ENCODE results near the gene EYA2.

The EYA2 gene

GRCh38 chr20:46936415-46937156 lies 41.9 kb downstream of the EYA2 start:
- DNase-seq (ENCODE audit: extremely low spot score): no peak
- ChIA-PET CTCF (no interaction called here), POLR2A (no interaction called here)
- no peak for TF ChIP-seq CTBP1 (IDR thresholded peaks at IDR 0.05; ENCODE audit: borderline replicate concordance)
- TF ChIP-seq ARNT (IDR thresholded peaks at IDR 0.05): no peak
- TF ChIP-seq SP1 (IDR thresholded peaks at IDR 0.05): no peak
- no peak for TF ChIP-seq PKNOX1 (IDR thresholded peaks at IDR 0.05)
- no peak for TF ChIP-seq NFRKB (IDR thresholded peaks at IDR 0.05)
- no peak for TF ChIP-seq FOXM1 (IDR thresholded peaks at IDR 0.05; ENCODE audit: borderline replicate concordance)
- TF ChIP-seq HDGF (IDR thresholded peaks at IDR 0.05; ENCODE audit: borderline replicate concordance): no peak
- TF ChIP-seq FOXA1 (IDR thresholded peaks at IDR 0.05): no peak
- no peak for TF ChIP-seq ELF4 (IDR thresholded peaks at IDR 0.05)
- TF ChIP-seq SUZ12 (IDR thresholded peaks at IDR 0.05): no peak
- no peak for TF ChIP-seq L3MBTL2 (conservative IDR thresholded peaks at IDR 0.05)
- TF ChIP-seq TARDBP (IDR thresholded peaks at IDR 0.05): no peak
- no peak for TF ChIP-seq BHLHE40 (IDR thresholded peaks at IDR 0.05; ENCODE audit: borderline replicate concordance)
- no peak for TF ChIP-seq ZNF384 (IDR thresholded peaks at IDR 0.05)
- no peak for TF ChIP-seq LEF1 (IDR thresholded peaks at IDR 0.05; ENCODE audit: borderline replicate concordance)
- TF ChIP-seq FOXK2 (IDR thresholded peaks at IDR 0.05): no peak

- no peak for DNase-seq (ENCODE audit: extremely low spot score)
- POLR2A ChIA-PET: no interaction called here
- TF ChIP-seq TARDBP (IDR thresholded peaks at IDR 0.05) (no peak), PKNOX1 (IDR thresholded peaks at IDR 0.05) (no peak), FOXA1 (IDR thresholded peaks at IDR 0.05) (no peak), LEF1 (IDR thresholded peaks at IDR 0.05; ENCODE audit: borderline replicate concordance) (no peak), FOXK2 (IDR thresholded peaks at IDR 0.05) (no peak), L3MBTL2 (conservative IDR thresholded peaks at IDR 0.05) (no peak), ARNT (IDR thresholded peaks at IDR 0.05) (no peak), HDGF (IDR thresholded peaks at IDR 0.05; ENCODE audit: borderline replicate concordance) (no peak), NFRKB (IDR thresholded peaks at IDR 0.05) (no peak), SUZ12 (IDR thresholded peaks at IDR 0.05) (no peak), ZNF384 (IDR thresholded peaks at IDR 0.05) (no peak), CTBP1 (IDR thresholded peaks at IDR 0.05; ENCODE audit: borderline replicate concordance) (no peak), BHLHE40 (IDR thresholded peaks at IDR 0.05; ENCODE audit: borderline replicate concordance) (no peak), ELF4 (IDR thresholded peaks at IDR 0.05) (no peak), FOXM1 (IDR thresholded peaks at IDR 0.05; ENCODE audit: borderline replicate concordance) (no peak), SP1 (IDR thresholded peaks at IDR 0.05) (no peak)
- CTCF ChIA-PET: interaction anchor here (0.6 kb wide), 1 partner anchor 71 kb away, joined by 3 read pairs; no protein-coding TSS in a partner anchor
Observed at GRCh38 chr20:46937157-46937523, 42.5 kb downstream of the EYA2 start.

GRCh38 chr20:46937533-46938226 lies 43.0 kb downstream of the EYA2 start:
- POLR2A ChIA-PET: no interaction called here
- CTCF ChIA-PET: interaction anchor here (0.6 kb wide), 1 partner anchor 71 kb away, joined by 3 read pairs; no protein-coding TSS in a partner anchor
- no peak for DNase-seq (ENCODE audit: extremely low spot score)
- TF ChIP-seq L3MBTL2 (conservative IDR thresholded peaks at IDR 0.05) (no peak), ARNT (IDR thresholded peaks at IDR 0.05) (no peak), TARDBP (IDR thresholded peaks at IDR 0.05) (no peak), HDGF (IDR thresholded peaks at IDR 0.05; ENCODE audit: borderline replicate concordance) (no peak), ELF4 (IDR thresholded peaks at IDR 0.05) (no peak), SUZ12 (IDR thresholded peaks at IDR 0.05) (no peak), PKNOX1 (IDR thresholded peaks at IDR 0.05) (no peak), LEF1 (IDR thresholded peaks at IDR 0.05; ENCODE audit: borderline replicate concordance) (no peak), FOXA1 (IDR thresholded peaks at IDR 0.05) (no peak), FOXK2 (IDR thresholded peaks at IDR 0.05) (no peak), BHLHE40 (IDR thresholded peaks at IDR 0.05; ENCODE audit: borderline replicate concordance) (no peak), SP1 (IDR thresholded peaks at IDR 0.05) (no peak), ZNF384 (IDR thresholded peaks at IDR 0.05) (no peak)

- no peak for DNase-seq (ENCODE audit: extremely low spot score)
- ChIA-PET CTCF (no interaction called here), POLR2A (no interaction called here)
- TF ChIP-seq LEF1 (IDR thresholded peaks at IDR 0.05; ENCODE audit: borderline replicate concordance) (no peak), ARNT (IDR thresholded peaks at IDR 0.05) (no peak), BHLHE40 (IDR thresholded peaks at IDR 0.05; ENCODE audit: borderline replicate concordance) (no peak), TARDBP (IDR thresholded peaks at IDR 0.05) (no peak), ELF4 (IDR thresholded peaks at IDR 0.05) (no peak), HDGF (IDR thresholded peaks at IDR 0.05; ENCODE audit: borderline replicate concordance) (no peak), SP1 (IDR thresholded peaks at IDR 0.05) (no peak), SUZ12 (IDR thresholded peaks at IDR 0.05) (no peak), ZNF384 (IDR thresholded peaks at IDR 0.05) (no peak), PKNOX1 (IDR thresholded peaks at IDR 0.05) (no peak), FOXM1 (IDR thresholded peaks at IDR 0.05; ENCODE audit: borderline replicate concordance) (no peak), FOXK2 (IDR thresholded peaks at IDR 0.05) (no peak)
Observed at GRCh38 chr20:46938434-46938833, 43.8 kb downstream of the EYA2 start.

Data from HEK293T (cell line).